GM12878 (cell line): ENCODE measurements around the gene TTC39C. TPM values are rescaled to one million over a fixed set of nuclear protein-coding genes. Genes with fewer than 3 reads are reported as not detected.

Experiments
- ATAC-seq: fragments of 200-7000 bp; cut with Tn5 transposase; 3 replicates; pipeline ENCODE4 v1.9.1; 2020; ENCODE audit warnings: mild to moderate bottlenecking, moderate library complexity
- BruUV-seq: library from RNA; stranded (reverse); fragments of 400-500 nt; replicated peaks from 2 replicates; lab custom pipeline; 2021; lab: Mats Ljungman, UMichigan
- CTCF ChIA-PET: fragments of 300-600 bp; sonication (Branson Sonifier 250); formaldehyde crosslinking; extraction: SDS; loops from one replicate; lab custom pipeline; 2021; ENCODE audit warnings: inconsistent platforms; lab: Yijun Ruan, JAX
- POLR2A ChIA-PET: fragments of 350-600 bp; formaldehyde crosslinking; extraction: SDS; loops from one replicate; lab custom pipeline; 2021; ENCODE audit warnings: inconsistent platforms; lab: Charles Lee
- RAD21 ChIA-PET: fragments of 300-600 bp; sonication (Branson Sonifier 250); formaldehyde crosslinking; loops from one replicate; lab custom pipeline; 2023; ENCODE audit warnings: antibody characterized with exemption; ENCODE audit not compliant: unreplicated experiment; lab: Charles Lee
- SMC1A ChIA-PET: fragments of 300-600 bp; sonication (Branson Sonifier 250); formaldehyde crosslinking; loops from one replicate; lab custom pipeline; 2023; ENCODE audit not compliant: unreplicated experiment, uncharacterized antibody; lab: Charles Lee
- DNase-seq: peaks from one replicate; pipeline ENCODE4 v3.0.0-alpha.2; 2011; ENCODE audit warnings: low read depth, low spot score
- FAIRE-seq: peaks from 3 replicates; lab custom pipeline; 2011; peaks lifted over from hg19 to GRCh38; lab: Jason Lieb, UNC
- H2AFZ ChIP-seq: 2 replicates; pipeline ENCODE4 v1.6.0; 2011; ENCODE audit warnings: low read depth, low read length, control low read depth; ENCODE audit not compliant: control insufficient read depth
- H3K27ac ChIP-seq: 2 replicates; pipeline ENCODE4 v1.5.1; 2011; ENCODE audit warnings: control low read depth; ENCODE audit not compliant: control insufficient read depth, insufficient read depth
- H3K27me3 ChIP-seq, 2 experiments: replicated peaks in 1 of 2; 2 replicates each; pipeline versions ENCODE4 v1.6.0 to v1.6.1; 2011; ENCODE audit warnings: low read length in 1 of 2; ENCODE audit not compliant: control insufficient read depth in 2 of 2, insufficient read depth in 2 of 2
- H3K36me3 ChIP-seq, 2 experiments: 2 replicates each; pipeline ENCODE4 v1.5.1; 2011; ENCODE audit warnings: low read length in 1 of 2; ENCODE audit not compliant: control insufficient read depth in 2 of 2, insufficient read depth in 2 of 2
- H3K4me1 ChIP-seq: 2 replicates; pipeline ENCODE4 v1.6.1; 2011; ENCODE audit warnings: mild to moderate bottlenecking, low read length, moderate library complexity, mixed read lengths; ENCODE audit not compliant: control insufficient read depth, insufficient read depth
- H3K4me2 ChIP-seq: 2 replicates; pipeline ENCODE4 v1.6.0; 2011; ENCODE audit warnings: control low read depth; ENCODE audit not compliant: control insufficient read depth, insufficient read depth
- H3K4me3 ChIP-seq: fragments of 200-600 bp; sonication (generic); 2 replicates; pipeline ENCODE4 v1.5.1; 2016
- H3K79me2 ChIP-seq: 2 replicates; pipeline ENCODE4 v1.6.0; 2011; ENCODE audit warnings: low read length; ENCODE audit not compliant: control insufficient read depth, insufficient read depth
- H3K9ac ChIP-seq: 2 replicates; pipeline ENCODE4 v1.8.0; 2011; ENCODE audit warnings: low read length, control low read depth, mixed read lengths; ENCODE audit not compliant: control insufficient read depth, insufficient read depth
- H3K9me3 ChIP-seq: replicated peaks from 3 replicates; pipeline ENCODE4 v1.5.1; 2011; ENCODE audit warnings: mild to moderate bottlenecking, low read length; ENCODE audit not compliant: control insufficient read depth, insufficient read depth
- H4K20me1 ChIP-seq: 2 replicates; pipeline ENCODE4 v1.6.0; 2011; ENCODE audit not compliant: control insufficient read depth, insufficient read depth
- CBX5 ChIP-seq: sonication (generic); IDR thresholded peaks from 2 replicates; pipeline ENCODE4 v1.6.1; 2016; ENCODE audit warnings: low read depth, moderate library complexity, mild to moderate bottlenecking, inconsistent platforms
- ESRRA ChIP-seq: IDR thresholded peaks from 2 replicates; pipeline ENCODE4 v1.6.1; 2012; ENCODE audit warnings: mild to moderate bottlenecking, low read length, improper control_type of control experiment
- IKZF1 ChIP-seq: fragments of 450-650 bp; conservative IDR thresholded peaks from 2 replicates; pipeline ENCODE4 v1.6.1; 2017; ENCODE audit warnings: antibody characterized with exemption, mild to moderate bottlenecking
- LARP7 ChIP-seq: fragments of 450-650 bp; IDR thresholded peaks from 2 replicates; pipeline ENCODE4 v1.6.1; 2017; ENCODE audit warnings: mild to moderate bottlenecking
- NBN ChIP-seq: fragments of 450-650 bp; IDR thresholded peaks from 2 replicates; pipeline ENCODE4 v1.6.1; 2016
- PML ChIP-seq: IDR thresholded peaks from 2 replicates; pipeline ENCODE4 v1.6.1; 2012; ENCODE audit warnings: low read length, inconsistent platforms
- RCOR1 ChIP-seq: conservative IDR thresholded peaks from 2 replicates; pipeline ENCODE4 v1.6.1; 2012; ENCODE audit warnings: low read depth, low read length, improper control_type of control experiment
- RELA ChIP-seq: fragments of 450-650 bp; IDR thresholded peaks from 2 replicates; pipeline ENCODE4 v1.8.0; 2014; ENCODE audit warnings: borderline replicate concordance; ENCODE audit not compliant: partially characterized antibody
- RUNX3 ChIP-seq: IDR thresholded peaks from 2 replicates; pipeline ENCODE4 v1.6.1; 2012; ENCODE audit warnings: low read length, inconsistent platforms
- SMARCA5 ChIP-seq: fragments of 450-650 bp; IDR thresholded peaks from 2 replicates; pipeline ENCODE4 v1.6.1; 2017; ENCODE audit warnings: mild to moderate bottlenecking
- YBX1 ChIP-seq: fragments of 450-650 bp; IDR thresholded peaks from 2 replicates; pipeline ENCODE4 v1.6.1; 2016; ENCODE audit warnings: antibody characterized with exemption
- ZZZ3 ChIP-seq: IDR thresholded peaks from 2 replicates; pipeline ENCODE4 v1.6.1; 2011; ENCODE audit warnings: low read depth; ENCODE audit not compliant: control insufficient read depth, insufficient read length
- WGBS: methylation state at CpG from one replicate; pipeline ENCODE4 v1.1.6; 2016; ENCODE audit warnings: low lambda C conversion rate; ENCODE audit not compliant: insufficient replicate concordance, insufficient coverage; ENCODE audit errors: missing lambda C conversion rate; 5-methylcytosine and 5-hydroxymethylcytosine counted together
- in situ Hi-C: fragments of 300-500 bp; cut with MboI; formaldehyde crosslinking; loops from 9 replicates; pipeline ENCODE4 v1.14.3; 2018; ENCODE audit warnings: mixed read lengths
- intact Hi-C: fragments of 100-400 bp; cut with micrococcal nuclease; formaldehyde crosslinking; loops from one replicate; pipeline ENCODE4 v1.14.2; 2022; ENCODE audit not compliant: unreplicated experiment
- polyA plus RNA-seq, 11 experiments: library from polyadenylated mRNA; depleted of rRNA in 4 of 11; unstranded in 6 of 11; stranded (reverse) in 5 of 11; fragments of >200 nt; fragmentation: Nextera tagmentation in 4 of 11; fragmentation: Illumina TruSeq in 1 of 11; extraction: Ambion mirVana in 4 of 11; extraction: Trizol in 1 of 11; gene quantifications; 1 replicate in 1 of 11; 2 replicates in 10 of 11; pipeline versions ENCODE4 v1.2.1 to v1.2.3, GENCODE V29; 2011 to 2016; ENCODE audit warnings: inconsistent platforms in 2 of 11, missing spikeins in 2 of 11, low read depth in 1 of 11
- total RNA-seq, 4 experiments: library from RNA; depleted of rRNA in 3 of 4; stranded (reverse); fragments of >200 nt in 3 of 4; fragmentation: Illumina TruSeq in 1 of 4; extraction: Trizol in 1 of 4; gene quantifications; 2 replicates each; pipeline versions ENCODE4 v1.2.1 to v1.2.3, GENCODE V29; 2013 to 2021
- TF ChIP-seq, protein P1 (sequence below): fragments of 450-650 bp; IDR thresholded peaks from 2 replicates; pipeline ENCODE4 v1.6.1; 2017; ENCODE audit warnings: mild to moderate bottlenecking
- TF ChIP-seq, protein P2 (sequence below): fragments of 450-650 bp; conservative IDR thresholded peaks from 2 replicates; pipeline ENCODE4 v1.6.1; 2017; ENCODE audit warnings: mild to moderate bottlenecking, moderate library complexity
- TF ChIP-seq, protein P3 (sequence below): fragments of 450-650 bp; IDR thresholded peaks from 2 replicates; pipeline ENCODE4 v1.6.1; 2017; ENCODE audit warnings: antibody characterized with exemption, mild to moderate bottlenecking, moderate library complexity
- TF ChIP-seq, protein P4 (sequence below): fragments of 450-650 bp; IDR thresholded peaks from 2 replicates; pipeline ENCODE4 v1.6.1; 2018; ENCODE audit warnings: mild to moderate bottlenecking, low read depth, moderate library complexity; ENCODE audit not compliant: partially characterized antibody

Gene TTC39C
- total and polyA plus RNA-seq, 10 of the 15 experiments (the other 5 are each of a cell fraction or from before 2014, with no cell fraction given) = 21.1 to 91.0 (median 64.8) TPM

DNA sequence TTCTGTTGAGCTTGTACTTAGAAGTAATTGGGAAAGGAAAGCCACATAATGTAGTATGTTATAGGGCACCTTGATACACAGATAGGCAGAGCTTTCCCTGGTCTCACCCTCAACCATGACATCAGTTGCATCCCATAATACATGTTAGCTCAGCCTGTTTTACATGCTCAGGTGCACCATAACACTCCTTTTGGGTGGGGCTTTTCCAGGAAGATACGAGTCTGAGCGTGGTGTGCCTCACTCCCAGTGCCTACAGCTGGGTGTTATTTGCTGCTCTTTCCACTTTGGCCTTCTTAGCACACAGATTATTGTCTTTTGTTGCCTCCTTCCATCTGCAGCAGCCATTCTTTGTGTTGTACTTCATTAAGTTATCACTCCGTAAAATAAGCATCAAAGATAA lies 11.9 kb downstream of the TTC39C start:
- DNase-seq = no peak
- Histone ChIP-seq H3K36me3 (peaks cover 7% of the 10 kb centered on the region in 2 experiments; a peak in 3 of 4 replicates), H3K4me3 (no peak overlapping the region), H3K4me1 (peaks cover 4% of the 10 kb centered on the region), H3K27me3 (no peaks in the 10 kb centered on the region), H3K9me3 (no peaks in the 10 kb centered on the region), H3K79me2 (peaks cover 73% of the 10 kb centered on the region), H3K9ac (no peak overlapping the region), H2AFZ (no peak overlapping the region), H3K4me2 (no peak overlapping the region), H3K27ac (no peak overlapping the region), H4K20me1 (peaks cover 3% of the 10 kb centered on the region; the same call in 1 of the 2 replicates)
- intact Hi-C loops = no loop called here
- no TSS peak for BruUV-seq
- no peak for FAIRE-seq
- ATAC-seq = no peak
- in situ Hi-C loops = no loop called here
- ChIA-PET SMC1A (interaction anchor here (0.9 kb wide), 2 partner anchors 46 to 59 kb away, joined by 3 to 4 read pairs; no protein-coding TSS in a partner anchor), POLR2A (no interaction called here), CTCF (interaction anchor here (0.7 to 2.0 kb wide), 2 partner anchors 10 to 108 kb away, joined by 3 to 5 read pairs; no protein-coding TSS in a partner anchor), RAD21 (no interaction called here)
- WGBS = 94% methylated on average over 3 of the region's 3 CpGs
- TF ChIP-seq, protein P1, sequence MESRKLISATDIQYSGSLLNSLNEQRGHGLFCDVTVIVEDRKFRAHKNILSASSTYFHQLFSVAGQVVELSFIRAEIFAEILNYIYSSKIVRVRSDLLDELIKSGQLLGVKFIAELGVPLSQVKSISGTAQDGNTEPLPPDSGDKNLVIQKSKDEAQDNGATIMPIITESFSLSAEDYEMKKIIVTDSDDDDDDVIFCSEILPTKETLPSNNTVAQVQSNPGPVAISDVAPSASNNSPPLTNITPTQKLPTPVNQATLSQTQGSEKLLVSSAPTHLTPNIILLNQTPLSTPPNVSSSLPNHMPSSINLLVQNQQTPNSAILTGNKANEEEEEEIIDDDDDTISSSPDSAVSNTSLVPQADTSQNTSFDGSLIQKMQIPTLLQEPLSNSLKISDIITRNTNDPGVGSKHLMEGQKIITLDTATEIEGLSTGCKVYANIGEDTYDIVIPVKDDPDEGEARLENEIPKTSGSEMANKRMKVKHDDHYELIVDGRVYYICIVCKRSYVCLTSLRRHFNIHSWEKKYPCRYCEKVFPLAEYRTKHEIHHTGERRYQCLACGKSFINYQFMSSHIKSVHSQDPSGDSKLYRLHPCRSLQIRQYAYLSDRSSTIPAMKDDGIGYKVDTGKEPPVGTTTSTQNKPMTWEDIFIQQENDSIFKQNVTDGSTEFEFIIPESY = no peak
- TF ChIP-seq SMARCA5 = no peak
- TF ChIP-seq ESRRA = no peak
- no peak for TF ChIP-seq IKZF1
- TF ChIP-seq, protein P2, sequence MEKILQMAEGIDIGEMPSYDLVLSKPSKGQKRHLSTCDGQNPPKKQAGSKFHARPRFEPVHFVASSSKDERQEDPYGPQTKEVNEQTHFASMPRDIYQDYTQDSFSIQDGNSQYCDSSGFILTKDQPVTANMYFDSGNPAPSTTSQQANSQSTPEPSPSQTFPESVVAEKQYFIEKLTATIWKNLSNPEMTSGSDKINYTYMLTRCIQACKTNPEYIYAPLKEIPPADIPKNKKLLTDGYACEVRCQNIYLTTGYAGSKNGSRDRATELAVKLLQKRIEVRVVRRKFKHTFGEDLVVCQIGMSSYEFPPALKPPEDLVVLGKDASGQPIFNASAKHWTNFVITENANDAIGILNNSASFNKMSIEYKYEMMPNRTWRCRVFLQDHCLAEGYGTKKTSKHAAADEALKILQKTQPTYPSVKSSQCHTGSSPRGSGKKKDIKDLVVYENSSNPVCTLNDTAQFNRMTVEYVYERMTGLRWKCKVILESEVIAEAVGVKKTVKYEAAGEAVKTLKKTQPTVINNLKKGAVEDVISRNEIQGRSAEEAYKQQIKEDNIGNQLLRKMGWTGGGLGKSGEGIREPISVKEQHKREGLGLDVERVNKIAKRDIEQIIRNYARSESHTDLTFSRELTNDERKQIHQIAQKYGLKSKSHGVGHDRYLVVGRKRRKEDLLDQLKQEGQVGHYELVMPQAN = no peak
- TF ChIP-seq YBX1 = no peak
- TF ChIP-seq, protein P3, sequence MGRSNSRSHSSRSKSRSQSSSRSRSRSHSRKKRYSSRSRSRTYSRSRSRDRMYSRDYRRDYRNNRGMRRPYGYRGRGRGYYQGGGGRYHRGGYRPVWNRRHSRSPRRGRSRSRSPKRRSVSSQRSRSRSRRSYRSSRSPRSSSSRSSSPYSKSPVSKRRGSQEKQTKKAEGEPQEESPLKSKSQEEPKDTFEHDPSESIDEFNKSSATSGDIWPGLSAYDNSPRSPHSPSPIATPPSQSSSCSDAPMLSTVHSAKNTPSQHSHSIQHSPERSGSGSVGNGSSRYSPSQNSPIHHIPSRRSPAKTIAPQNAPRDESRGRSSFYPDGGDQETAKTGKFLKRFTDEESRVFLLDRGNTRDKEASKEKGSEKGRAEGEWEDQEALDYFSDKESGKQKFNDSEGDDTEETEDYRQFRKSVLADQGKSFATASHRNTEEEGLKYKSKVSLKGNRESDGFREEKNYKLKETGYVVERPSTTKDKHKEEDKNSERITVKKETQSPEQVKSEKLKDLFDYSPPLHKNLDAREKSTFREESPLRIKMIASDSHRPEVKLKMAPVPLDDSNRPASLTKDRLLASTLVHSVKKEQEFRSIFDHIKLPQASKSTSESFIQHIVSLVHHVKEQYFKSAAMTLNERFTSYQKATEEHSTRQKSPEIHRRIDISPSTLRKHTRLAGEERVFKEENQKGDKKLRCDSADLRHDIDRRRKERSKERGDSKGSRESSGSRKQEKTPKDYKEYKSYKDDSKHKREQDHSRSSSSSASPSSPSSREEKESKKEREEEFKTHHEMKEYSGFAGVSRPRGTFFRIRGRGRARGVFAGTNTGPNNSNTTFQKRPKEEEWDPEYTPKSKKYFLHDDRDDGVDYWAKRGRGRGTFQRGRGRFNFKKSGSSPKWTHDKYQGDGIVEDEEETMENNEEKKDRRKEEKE = no peak
- no peak for TF ChIP-seq RELA
- TF ChIP-seq ZZZ3 = no peak
- TF ChIP-seq, protein P4, sequence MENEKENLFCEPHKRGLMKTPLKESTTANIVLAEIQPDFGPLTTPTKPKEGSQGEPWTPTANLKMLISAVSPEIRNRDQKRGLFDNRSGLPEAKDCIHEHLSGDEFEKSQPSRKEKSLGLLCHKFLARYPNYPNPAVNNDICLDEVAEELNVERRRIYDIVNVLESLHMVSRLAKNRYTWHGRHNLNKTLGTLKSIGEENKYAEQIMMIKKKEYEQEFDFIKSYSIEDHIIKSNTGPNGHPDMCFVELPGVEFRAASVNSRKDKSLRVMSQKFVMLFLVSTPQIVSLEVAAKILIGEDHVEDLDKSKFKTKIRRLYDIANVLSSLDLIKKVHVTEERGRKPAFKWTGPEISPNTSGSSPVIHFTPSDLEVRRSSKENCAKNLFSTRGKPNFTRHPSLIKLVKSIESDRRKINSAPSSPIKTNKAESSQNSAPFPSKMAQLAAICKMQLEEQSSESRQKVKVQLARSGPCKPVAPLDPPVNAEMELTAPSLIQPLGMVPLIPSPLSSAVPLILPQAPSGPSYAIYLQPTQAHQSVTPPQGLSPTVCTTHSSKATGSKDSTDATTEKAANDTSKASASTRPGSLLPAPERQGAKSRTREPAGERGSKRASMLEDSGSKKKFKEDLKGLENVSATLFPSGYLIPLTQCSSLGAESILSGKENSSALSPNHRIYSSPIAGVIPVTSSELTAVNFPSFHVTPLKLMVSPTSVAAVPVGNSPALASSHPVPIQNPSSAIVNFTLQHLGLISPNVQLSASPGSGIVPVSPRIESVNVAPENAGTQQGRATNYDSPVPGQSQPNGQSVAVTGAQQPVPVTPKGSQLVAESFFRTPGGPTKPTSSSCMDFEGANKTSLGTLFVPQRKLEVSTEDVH = no peak
- TF ChIP-seq NBN = no peak
- TF ChIP-seq PML = no peak
- TF ChIP-seq RCOR1 = no peak
- TF ChIP-seq RUNX3 = no peak
- TF ChIP-seq LARP7 = no peak
- no peak for TF ChIP-seq CBX5
